ENCODE data around the gene HELT. TPM values are rescaled to one million over a fixed set of nuclear protein-coding genes. Genes with fewer than 3 reads are reported as not detected.

The HELT gene
- total and polyA plus RNA-seq, 2 donors from 2014 or later, result 0.37 TPM; not detected in 1

DNA sequence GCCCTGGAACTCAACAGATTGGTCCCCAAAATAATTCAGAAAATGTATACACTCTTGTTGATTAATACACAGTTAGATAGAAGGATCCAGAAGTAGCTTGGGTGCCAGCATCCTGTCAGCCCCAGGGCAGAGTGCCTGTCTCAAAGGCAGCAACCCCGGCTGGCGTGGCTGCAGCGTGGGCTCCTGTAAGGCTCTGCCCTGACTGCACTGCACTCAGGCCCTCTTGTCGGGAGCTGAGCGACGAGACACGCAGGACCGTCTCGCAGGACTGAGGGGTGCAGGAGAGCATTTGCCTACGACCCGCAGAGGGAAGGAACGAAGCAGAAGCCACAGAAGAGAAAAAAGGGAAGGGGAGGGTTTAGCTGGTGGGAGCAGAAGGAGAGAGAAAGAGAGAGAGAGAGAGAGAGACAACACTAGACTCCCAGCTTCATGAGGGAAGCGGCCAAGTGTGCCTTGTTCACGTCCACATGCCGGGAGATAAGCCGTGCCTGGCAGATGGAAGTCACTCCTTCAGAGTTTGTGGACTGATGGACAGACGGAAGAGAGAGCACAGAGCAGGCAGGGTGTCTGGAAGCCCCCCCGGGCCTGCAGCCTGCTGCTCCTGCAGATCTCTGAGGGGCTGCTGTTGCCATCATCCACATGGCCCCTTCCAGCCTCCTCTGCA is 38.7 kb upstream of the HELT start:
- H3K9ac ChIP-seq (ENCODE audit: low read length in 3 of 3), result no peak overlapping the region
- H3K9me3 ChIP-seq (ENCODE audit: control insufficient read depth in 2 of 3, insufficient read depth in 1 of 3, low read length in 3 of 3), result no peaks in the 10 kb centered on the region
- no peak overlapping the region for H3K27ac ChIP-seq (ENCODE audit: low read depth in 2 of 2, low read length in 2 of 2)
- DNase-seq (no peak), FAIRE-seq (no peak)
- no peaks in the 10 kb centered on the region for H3K36me3 ChIP-seq (ENCODE audit: control insufficient read depth in 2 of 3, insufficient read depth in 3 of 3, low read length in 3 of 3)
- H3K4me1 ChIP-seq (ENCODE audit: control insufficient read depth in 2 of 3, insufficient read depth in 2 of 3, low read depth in 1 of 3, low read length in 3 of 3), result peaks cover 0 to 7% (median 3%) of the 10 kb centered on the region in 3 donors
- H3K27me3 ChIP-seq (ENCODE audit: control insufficient read depth, insufficient read depth, low read length), result no peaks in the 10 kb centered on the region
- H3K4me3 ChIP-seq (ENCODE audit: low read length in 3 of 3), result no peak overlapping the region
- intact Hi-C loops (cut with DNase I), result no loop called here
- TF ChIP-seq, protein P1, sequence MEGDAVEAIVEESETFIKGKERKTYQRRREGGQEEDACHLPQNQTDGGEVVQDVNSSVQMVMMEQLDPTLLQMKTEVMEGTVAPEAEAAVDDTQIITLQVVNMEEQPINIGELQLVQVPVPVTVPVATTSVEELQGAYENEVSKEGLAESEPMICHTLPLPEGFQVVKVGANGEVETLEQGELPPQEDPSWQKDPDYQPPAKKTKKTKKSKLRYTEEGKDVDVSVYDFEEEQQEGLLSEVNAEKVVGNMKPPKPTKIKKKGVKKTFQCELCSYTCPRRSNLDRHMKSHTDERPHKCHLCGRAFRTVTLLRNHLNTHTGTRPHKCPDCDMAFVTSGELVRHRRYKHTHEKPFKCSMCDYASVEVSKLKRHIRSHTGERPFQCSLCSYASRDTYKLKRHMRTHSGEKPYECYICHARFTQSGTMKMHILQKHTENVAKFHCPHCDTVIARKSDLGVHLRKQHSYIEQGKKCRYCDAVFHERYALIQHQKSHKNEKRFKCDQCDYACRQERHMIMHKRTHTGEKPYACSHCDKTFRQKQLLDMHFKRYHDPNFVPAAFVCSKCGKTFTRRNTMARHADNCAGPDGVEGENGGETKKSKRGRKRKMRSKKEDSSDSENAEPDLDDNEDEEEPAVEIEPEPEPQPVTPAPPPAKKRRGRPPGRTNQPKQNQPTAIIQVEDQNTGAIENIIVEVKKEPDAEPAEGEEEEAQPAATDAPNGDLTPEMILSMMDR (IDR thresholded peaks at IDR 0.05; ENCODE audit: borderline replicate concordance, extremely low read depth, insufficient read depth), result no peak

DNA sequence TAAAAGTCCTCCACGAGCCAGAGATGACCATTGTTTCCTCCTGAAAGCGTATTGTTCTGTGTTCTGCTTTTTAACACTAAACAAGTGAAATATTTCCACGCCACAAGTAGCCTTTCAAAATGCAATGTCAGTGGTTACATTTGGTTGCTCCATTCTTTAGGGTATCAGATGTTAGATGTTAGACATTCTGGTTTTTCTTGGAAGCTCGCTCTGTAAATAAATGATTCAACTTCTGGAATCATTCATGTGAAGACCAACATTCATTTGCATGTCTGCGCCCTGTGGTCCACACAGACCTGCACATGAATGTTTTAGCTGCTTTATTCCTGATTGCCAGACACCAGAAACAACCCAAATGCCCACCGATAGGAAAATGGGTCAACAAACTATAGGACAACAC is 38.0 kb upstream of the HELT start:
- Histone ChIP-seq H3K4me1 (ENCODE audit: control insufficient read depth in 2 of 3, insufficient read depth in 2 of 3, low read depth in 1 of 3, low read length in 3 of 3) (peaks cover 0 to 9% (median 7%) of the 10 kb centered on the region in 3 donors), H3K27ac (ENCODE audit: low read depth in 2 of 2, low read length in 2 of 2) (no peak overlapping the region), H3K9ac (ENCODE audit: low read length in 3 of 3) (no peak overlapping the region), H3K4me3 (ENCODE audit: low read length in 3 of 3) (no peak overlapping the region), H3K9me3 (ENCODE audit: control insufficient read depth in 2 of 3, insufficient read depth in 1 of 3, low read length in 3 of 3) (no peaks in the 10 kb centered on the region), H3K27me3 (ENCODE audit: control insufficient read depth, insufficient read depth, low read length) (no peaks in the 10 kb centered on the region), H3K36me3 (ENCODE audit: control insufficient read depth in 2 of 3, insufficient read depth in 3 of 3, low read length in 3 of 3) (no peaks in the 10 kb centered on the region)
- intact Hi-C loops (cut with DNase I), result no loop called here
- FAIRE-seq (no peak), DNase-seq (no peak)
- TF ChIP-seq, protein P1 (IDR thresholded peaks at IDR 0.05; ENCODE audit: borderline replicate concordance, extremely low read depth, insufficient read depth), result no peak

DNA sequence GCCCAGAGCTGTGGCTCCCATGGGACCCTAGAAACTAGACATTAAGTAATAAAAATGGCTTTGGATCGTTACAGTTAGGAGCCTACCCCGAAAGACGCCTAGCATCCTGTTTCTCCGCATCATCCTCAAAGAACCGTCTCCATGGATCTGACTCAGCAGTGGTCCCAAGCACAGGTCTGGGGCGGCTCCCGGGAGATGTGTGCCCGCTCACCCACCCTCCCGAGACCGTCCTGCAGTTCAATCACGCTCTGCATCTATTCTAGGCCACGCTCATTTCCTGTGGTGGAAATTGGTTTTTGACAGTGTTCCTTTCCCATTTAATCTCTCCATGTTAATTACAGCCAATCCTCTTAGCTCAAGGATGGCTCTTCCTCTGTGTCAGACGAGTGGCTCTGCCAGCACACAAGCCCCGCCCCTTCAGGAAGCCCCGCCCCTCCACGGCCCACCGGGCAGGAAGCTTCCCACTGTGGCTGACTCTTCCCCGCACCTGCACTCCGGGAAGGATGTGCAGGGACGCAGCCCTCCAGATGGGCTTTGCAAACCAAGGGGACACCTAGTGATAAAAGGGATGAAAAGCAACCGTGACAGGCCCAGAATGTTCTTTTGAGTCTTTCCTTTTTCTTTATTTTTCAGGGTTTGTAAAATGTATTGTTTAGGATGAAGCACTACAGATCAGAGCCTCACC is 34.5 kb upstream of the HELT start:
- no peaks in the 10 kb centered on the region for H3K36me3 ChIP-seq (ENCODE audit: control insufficient read depth in 2 of 3, insufficient read depth in 3 of 3, low read length in 3 of 3)
- peaks cover 0 to 13% (median 11%) of the 10 kb centered on the region in 3 donors for H3K4me1 ChIP-seq (ENCODE audit: control insufficient read depth in 2 of 3, insufficient read depth in 2 of 3, low read depth in 1 of 3, low read length in 3 of 3)
- peak overlapping the region; percentile 28 to 67 for H3K27ac ChIP-seq (ENCODE audit: low read depth in 2 of 2, low read length in 2 of 2)
- TF ChIP-seq, protein P1 (IDR thresholded peaks at IDR 0.05; ENCODE audit: borderline replicate concordance, extremely low read depth, insufficient read depth), result peak; percentile 35
- H3K4me3 ChIP-seq (ENCODE audit: low read length in 3 of 3), result no peak overlapping the region
- H3K9ac ChIP-seq (ENCODE audit: low read length in 3 of 3), result no peak overlapping the region
- intact Hi-C loops (cut with DNase I), result no loop called here
- H3K27me3 ChIP-seq (ENCODE audit: control insufficient read depth, insufficient read depth, low read length), result no peaks in the 10 kb centered on the region
- peak; percentile 80 to 93 (median 86) for DNase-seq
- no peaks in the 10 kb centered on the region for H3K9me3 ChIP-seq (ENCODE audit: control insufficient read depth in 2 of 3, insufficient read depth in 1 of 3, low read length in 3 of 3)
- no peak for FAIRE-seq
